SU-DHL-6 (cell line): ENCODE measurements around the gene BMP2K.

ENCODE experiments used
- H2AFZ ChIP-seq: fragments of 200-600 bp; sonication (generic); 2 replicates; pipeline ENCODE4 v1.6.1; 2014; ENCODE audit warnings: low read depth, mild to moderate bottlenecking, moderate library complexity, mixed read lengths, antibody characterized with exemption, low read length; ENCODE audit not compliant: severe bottlenecking
- H3F3A ChIP-seq: fragments of 200-600 bp; shearing (Covaris generic); 2 replicates; pipeline ENCODE4 v1.6.0; 2016; ENCODE audit warnings: antibody characterized with exemption, mild to moderate bottlenecking; ENCODE audit not compliant: insufficient read depth
- H3K27ac ChIP-seq: fragments of 200-600 bp; sonication (generic); 2 replicates; pipeline ENCODE4 v1.5.1; 2016; ENCODE audit warnings: low read depth, mild to moderate bottlenecking, low read length, moderate library complexity, mixed read lengths
- H3K27me3 ChIP-seq: fragments of 200-600 bp; sonication (generic), shearing (Covaris generic); 2 replicates; pipeline ENCODE4 v1.6.0; 2014; ENCODE audit warnings: mild to moderate bottlenecking, low read length
- H3K36me3 ChIP-seq: fragments of 200-600 bp; sonication (generic); 2 replicates; pipeline ENCODE4 v1.6.1; 2014; ENCODE audit warnings: mild to moderate bottlenecking, low read length, mixed read lengths
- H3K4me2 ChIP-seq: fragments of 300-600, 200-600 bp; shearing (Covaris generic), sonication (generic); 2 replicates; pipeline ENCODE4 v1.6.0; 2014; ENCODE audit warnings: low read length, low read depth, mild to moderate bottlenecking; ENCODE audit not compliant: poor library complexity, severe bottlenecking
- H3K4me3 ChIP-seq: fragments of 200-600 bp; sonication (generic); 2 replicates; pipeline ENCODE4 v1.5.1; 2014; ENCODE audit warnings: antibody characterized with exemption, low read length, mild to moderate bottlenecking, mixed read lengths; ENCODE audit not compliant: insufficient read depth, poor library complexity, severe bottlenecking
- H3K79me2 ChIP-seq: fragments of 200-600 bp; sonication (generic); 2 replicates; pipeline ENCODE4 v1.6.1; 2014; ENCODE audit warnings: mild to moderate bottlenecking, low read length, moderate library complexity; ENCODE audit not compliant: insufficient read depth
- H3K9ac ChIP-seq: fragments of 200-600 bp; sonication (generic); 2 replicates; pipeline ENCODE4 v1.7.0; 2014; ENCODE audit warnings: mild to moderate bottlenecking, low read length
- H3K9me2 ChIP-seq: fragments of 200-600 bp; sonication (generic); replicated peaks from 2 replicates; pipeline ENCODE4 v1.6.1; 2014; ENCODE audit warnings: low read length; ENCODE audit not compliant: insufficient read depth
- H3K9me3 ChIP-seq: fragments of 200-600 bp; sonication (generic); 2 replicates; pipeline ENCODE4 v1.6.1; 2014; ENCODE audit warnings: low read length, mixed read lengths; ENCODE audit not compliant: insufficient read depth
- H4K20me1 ChIP-seq: fragments of 200-600 bp; sonication (generic); 2 replicates; pipeline ENCODE4 v1.6.1; 2014; ENCODE audit warnings: low read depth, mild to moderate bottlenecking, antibody characterized with exemption, low read length, moderate library complexity, mixed read lengths
- EZH2phosphoT487 ChIP-seq: fragments of 200-600 bp; sonication (generic), shearing (Covaris generic); conservative IDR thresholded peaks from 2 replicates; pipeline ENCODE4 v1.6.1; 2018; ENCODE audit warnings: mild to moderate bottlenecking, antibody characterized with exemption, low read length, moderate library complexity, mixed read lengths
- TF ChIP-seq, protein P1 (sequence below): fragments of 200-600 bp; sonication (generic); IDR thresholded peaks from one replicate; pipeline ENCODE4 v1.5.1; 2017; ENCODE audit warnings: antibody characterized with exemption, mild to moderate bottlenecking, low read length, moderate library complexity; ENCODE audit not compliant: insufficient read depth, poor library complexity, severe bottlenecking

Gene BMP2K

DNA sequence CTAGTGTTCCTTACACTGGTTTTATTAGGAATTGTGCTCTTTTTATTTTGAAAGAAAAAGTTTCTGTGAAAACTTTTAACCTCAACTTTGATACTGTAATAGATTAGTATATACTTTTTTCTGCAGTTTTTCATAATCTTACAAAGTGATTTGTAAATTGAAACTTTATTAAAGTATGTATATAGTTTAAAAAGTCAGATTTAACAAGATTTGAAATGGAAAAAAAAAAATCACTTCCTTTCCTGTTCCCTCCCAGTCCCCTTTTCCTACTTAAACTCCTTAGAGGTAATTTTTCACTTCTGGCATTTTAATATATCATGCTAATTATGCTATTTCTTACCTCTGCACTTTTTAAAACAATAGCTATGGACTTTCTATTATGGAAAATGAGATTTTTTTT, 113.8 kb downstream of the BMP2K start:
- no peaks in the 10 kb centered on the region for H4K20me1 ChIP-seq
- TF ChIP-seq, protein P1, sequence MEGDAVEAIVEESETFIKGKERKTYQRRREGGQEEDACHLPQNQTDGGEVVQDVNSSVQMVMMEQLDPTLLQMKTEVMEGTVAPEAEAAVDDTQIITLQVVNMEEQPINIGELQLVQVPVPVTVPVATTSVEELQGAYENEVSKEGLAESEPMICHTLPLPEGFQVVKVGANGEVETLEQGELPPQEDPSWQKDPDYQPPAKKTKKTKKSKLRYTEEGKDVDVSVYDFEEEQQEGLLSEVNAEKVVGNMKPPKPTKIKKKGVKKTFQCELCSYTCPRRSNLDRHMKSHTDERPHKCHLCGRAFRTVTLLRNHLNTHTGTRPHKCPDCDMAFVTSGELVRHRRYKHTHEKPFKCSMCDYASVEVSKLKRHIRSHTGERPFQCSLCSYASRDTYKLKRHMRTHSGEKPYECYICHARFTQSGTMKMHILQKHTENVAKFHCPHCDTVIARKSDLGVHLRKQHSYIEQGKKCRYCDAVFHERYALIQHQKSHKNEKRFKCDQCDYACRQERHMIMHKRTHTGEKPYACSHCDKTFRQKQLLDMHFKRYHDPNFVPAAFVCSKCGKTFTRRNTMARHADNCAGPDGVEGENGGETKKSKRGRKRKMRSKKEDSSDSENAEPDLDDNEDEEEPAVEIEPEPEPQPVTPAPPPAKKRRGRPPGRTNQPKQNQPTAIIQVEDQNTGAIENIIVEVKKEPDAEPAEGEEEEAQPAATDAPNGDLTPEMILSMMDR: no peak
- no peak for TF ChIP-seq EZH2phosphoT487
- no peaks in the 10 kb centered on the region for H3F3A ChIP-seq
- no peak overlapping the region for H3K4me3 ChIP-seq
- H3K9me3 ChIP-seq: no peaks in the 10 kb centered on the region
- no peaks in the 10 kb centered on the region for H3K79me2 ChIP-seq
- H2AFZ ChIP-seq: no peak overlapping the region
- no peak overlapping the region for H3K9ac ChIP-seq
- H3K27me3 ChIP-seq: no peaks in the 10 kb centered on the region
- no peaks in the 10 kb centered on the region for H3K9me2 ChIP-seq
- no peak overlapping the region for H3K4me2 ChIP-seq
- H3K36me3 ChIP-seq: no peaks in the 10 kb centered on the region
- no peak overlapping the region for H3K27ac ChIP-seq

- Histone ChIP-seq H3K9ac (no peak overlapping the region), H3K9me2 (no peaks in the 10 kb centered on the region), H3K79me2 (no peaks in the 10 kb centered on the region), H3K4me2 (no peak overlapping the region), H3K27ac (no peak overlapping the region), H2AFZ (no peak overlapping the region), H3K27me3 (no peaks in the 10 kb centered on the region), H3K4me3 (no peak overlapping the region), H3K36me3 (no peaks in the 10 kb centered on the region), H3K9me3 (no peaks in the 10 kb centered on the region), H4K20me1 (no peaks in the 10 kb centered on the region), H3F3A (no peaks in the 10 kb centered on the region)
- TF ChIP-seq, protein P1: no peak
- no peak for TF ChIP-seq EZH2phosphoT487
Observed at GRCh38 chr4:78899302-78899701, 123.2 kb downstream of the BMP2K start.

- Histone ChIP-seq H3K36me3 (no peaks in the 10 kb centered on the region), H3K27me3 (no peaks in the 10 kb centered on the region), H3K4me2 (no peak overlapping the region), H4K20me1 (no peaks in the 10 kb centered on the region), H3K9ac (no peak overlapping the region), H2AFZ (no peak overlapping the region), H3K9me2 (no peaks in the 10 kb centered on the region), H3K27ac (no peak overlapping the region), H3K9me3 (no peaks in the 10 kb centered on the region), H3K4me3 (no peak overlapping the region), H3F3A (no peaks in the 10 kb centered on the region), H3K79me2 (no peaks in the 10 kb centered on the region)
- TF ChIP-seq, protein P1: no peak
- no peak for TF ChIP-seq EZH2phosphoT487
Observed at GRCh38 chr4:78901882-78902281, 125.7 kb downstream of the BMP2K start.
